ES-I3 (cell line): ENCODE data around the gene ADGRV1.

Source experiments
- H3K36me3 ChIP-seq: 2 replicates; pipeline ENCODE4 v1.6.1; 2013; ENCODE audit warnings: mild to moderate bottlenecking, low read length, control low read depth, moderate library complexity; ENCODE audit not compliant: insufficient read depth
- H3K4me1 ChIP-seq: 2 replicates; pipeline ENCODE4 v1.6.1; 2013; ENCODE audit warnings: mild to moderate bottlenecking, control low read depth, low read length; ENCODE audit not compliant: insufficient read depth
- H3K9ac ChIP-seq: 2 replicates; pipeline ENCODE4 v1.6.1; 2013; ENCODE audit warnings: low read depth, mild to moderate bottlenecking, low read length, moderate library complexity
- H3K9me3 ChIP-seq: 2 replicates; pipeline ENCODE4 v1.6.1; 2013; ENCODE audit warnings: mild to moderate bottlenecking, low read length, moderate library complexity; ENCODE audit not compliant: control insufficient read depth, insufficient read depth

Gene ADGRV1

DNA sequence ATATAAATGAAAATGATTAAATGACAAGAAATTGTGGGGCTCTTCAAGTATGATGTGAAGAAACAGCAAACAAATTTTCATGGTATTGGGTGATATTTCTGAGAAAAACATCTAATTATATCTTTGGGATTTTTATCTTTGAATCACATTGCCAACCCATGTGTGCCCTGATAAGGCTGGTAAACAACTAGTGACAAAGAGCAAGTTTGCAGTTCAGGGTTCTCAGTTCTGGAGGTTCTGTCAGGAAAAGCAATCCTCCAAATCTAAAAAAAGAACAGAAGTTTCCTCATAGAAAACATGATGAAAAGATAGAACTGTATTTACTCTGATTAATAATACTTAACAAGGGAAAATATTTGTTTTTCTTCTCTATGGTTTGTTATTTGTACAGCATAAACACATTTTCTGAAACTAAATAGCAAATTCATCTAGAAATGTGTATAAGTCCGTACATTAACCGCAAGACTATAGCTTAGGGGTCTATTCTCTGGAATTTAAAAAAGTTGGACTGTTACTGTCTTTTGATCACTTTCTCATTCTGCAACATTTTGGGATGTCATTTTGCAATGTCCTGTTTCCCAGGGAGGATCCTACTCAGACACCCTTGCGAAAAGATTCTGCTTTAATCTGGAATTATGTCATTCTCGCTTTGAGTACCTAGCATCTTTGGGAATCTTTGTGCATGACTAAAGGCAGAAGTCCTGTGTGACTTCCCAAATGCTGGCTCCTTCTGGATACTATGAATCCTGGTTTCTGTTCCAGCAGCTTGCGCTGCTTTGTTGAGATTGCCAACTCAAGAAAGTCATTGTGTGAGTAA lies 308.5 kb downstream of the ADGRV1 start:
- H3K4me1 ChIP-seq = peaks cover 6% of the 10 kb centered on the region; the same call in 1 of the 2 replicates
- no peak overlapping the region for H3K9ac ChIP-seq
- H3K36me3 ChIP-seq = no peaks in the 10 kb centered on the region
- H3K9me3 ChIP-seq = no peaks in the 10 kb centered on the region

- Histone ChIP-seq H3K4me1 (peaks cover 6% of the 10 kb centered on the region; the same call in 1 of the 2 replicates), H3K9ac (no peak overlapping the region), H3K9me3 (no peaks in the 10 kb centered on the region), H3K36me3 (no peaks in the 10 kb centered on the region; the same call in 1 of the 2 replicates)
Observed at GRCh38 chr5:90868799-90869198, 310.2 kb downstream of the ADGRV1 start.

DNA sequence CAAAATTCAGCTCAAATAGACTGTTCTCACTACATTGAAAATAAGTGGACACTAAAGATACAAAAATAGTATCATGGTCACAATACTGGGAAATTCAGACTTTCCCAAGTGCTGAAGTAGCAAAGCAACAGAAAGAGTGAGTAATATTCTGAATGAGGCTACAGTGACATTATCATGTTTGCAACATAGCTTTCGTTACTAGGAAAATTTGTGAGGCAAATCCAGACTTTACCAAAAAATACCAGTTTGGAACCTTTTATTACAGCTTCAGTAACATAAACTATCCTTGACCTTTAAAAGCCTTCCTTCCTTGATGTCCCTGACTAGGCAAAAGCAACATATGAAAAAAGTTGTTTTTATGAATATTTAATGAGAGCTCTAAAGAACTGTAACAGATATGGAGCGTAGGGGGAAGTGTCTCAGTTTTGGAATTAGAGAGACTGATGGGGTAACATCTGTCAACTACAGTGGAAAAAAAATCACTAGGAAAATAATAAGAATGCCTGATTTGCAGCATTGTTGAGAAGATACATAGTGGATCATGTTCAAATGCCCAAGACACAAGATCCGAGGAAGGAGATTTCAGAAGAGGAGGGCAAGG lies 312.9 kb downstream of the ADGRV1 start:
- no peaks in the 10 kb centered on the region; the same call in 1 of the 2 replicates for H3K36me3 ChIP-seq
- no peak overlapping the region for H3K9ac ChIP-seq
- no peaks in the 10 kb centered on the region for H3K9me3 ChIP-seq
- peaks cover 6% of the 10 kb centered on the region; the same call in 1 of the 2 replicates for H3K4me1 ChIP-seq

- Histone ChIP-seq H3K9me3 (no peaks in the 10 kb centered on the region), H3K9ac (no peak overlapping the region), H3K36me3 (no peaks in the 10 kb centered on the region; the same call in 1 of the 2 replicates), H3K4me1 (peaks cover 6% of the 10 kb centered on the region; the same call in 1 of the 2 replicates)
Observed at GRCh38 chr5:90873033-90873517, 314.5 kb downstream of the ADGRV1 start.

DNA sequence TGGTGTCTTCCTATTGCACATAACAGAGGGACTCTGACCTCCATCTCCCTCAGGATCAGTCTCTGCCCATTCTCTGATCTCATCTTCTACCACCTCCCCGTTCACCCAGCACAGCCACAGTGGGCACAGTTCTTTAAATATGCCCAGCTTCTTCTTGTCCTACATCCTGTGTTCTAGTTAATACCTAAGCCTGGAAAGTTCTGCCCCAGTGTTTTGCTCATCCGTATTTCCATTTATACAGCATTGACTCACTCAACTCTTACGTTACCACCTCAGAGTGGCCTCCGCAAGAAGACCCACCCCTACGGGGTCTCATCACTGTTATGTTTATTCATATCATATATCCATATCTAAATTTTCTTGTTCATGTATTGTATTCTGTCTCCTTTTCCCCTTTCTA lies 315.5 kb downstream of the ADGRV1 start:
- Histone ChIP-seq H3K9me3 (no peaks in the 10 kb centered on the region), H3K36me3 (no peaks in the 10 kb centered on the region; the same call in 1 of the 2 replicates), H3K4me1 (peaks cover 13% of the 10 kb centered on the region; the same call in 1 of the 2 replicates)

GRCh38 chr5:90875456-90875855 lies 316.9 kb downstream of the ADGRV1 start:
- Histone ChIP-seq H3K4me1 (peaks cover 9% of the 10 kb centered on the region; the same call in 1 of the 2 replicates), H3K36me3 (no peaks in the 10 kb centered on the region; the same call in 1 of the 2 replicates), H3K9me3 (no peaks in the 10 kb centered on the region), H3K9ac (no peak overlapping the region; the same call in 1 of the 2 replicates)

More for the DNA sequence above, 315.5 kb downstream of the ADGRV1 start:
- H3K9ac ChIP-seq = no peak overlapping the region

- no peak overlapping the region for H3K9ac ChIP-seq
- H3K9me3 ChIP-seq = no peaks in the 10 kb centered on the region
- H3K36me3 ChIP-seq = no peaks in the 10 kb centered on the region; the same call in 1 of the 2 replicates
- 0 out of 2 replicates have a peak, but pooled peaks cover 7% of the 10 kb centered on the region for H3K4me1 ChIP-seq
Observed at GRCh38 chr5:90876366-90876765, 317.8 kb downstream of the ADGRV1 start.

GRCh38 chr5:90877049-90877448 lies 318.5 kb downstream of the ADGRV1 start:
- Histone ChIP-seq H3K4me1 (peaks cover 13% of the 10 kb centered on the region; the same call in 1 of the 2 replicates), H3K9ac (no peak overlapping the region), H3K36me3 (no peaks in the 10 kb centered on the region; the same call in 1 of the 2 replicates), H3K9me3 (no peaks in the 10 kb centered on the region)

DNA sequence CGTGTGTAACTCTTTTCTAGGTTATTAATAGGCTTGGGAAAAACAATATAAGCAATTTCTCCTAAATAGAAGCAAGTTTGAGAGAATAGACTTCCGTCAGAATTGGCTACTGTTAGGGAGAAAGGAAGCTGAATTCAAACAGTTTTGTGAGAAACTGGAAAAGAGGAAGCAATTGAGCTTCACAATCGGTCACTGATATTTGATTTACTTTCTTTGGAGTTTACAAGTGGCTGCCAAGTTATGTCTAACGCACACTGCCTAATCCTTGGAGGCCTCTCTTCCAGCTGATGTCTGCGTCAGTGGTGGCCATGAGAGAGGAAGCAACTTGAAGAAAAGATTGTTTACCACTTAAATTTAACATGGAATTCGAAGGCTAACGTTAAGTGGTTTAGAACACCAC lies 319.5 kb downstream of the ADGRV1 start:
- H3K4me1 ChIP-seq = peaks cover 18% of the 10 kb centered on the region
- no peak overlapping the region for H3K9ac ChIP-seq
- H3K9me3 ChIP-seq = no peaks in the 10 kb centered on the region
- H3K36me3 ChIP-seq = no peaks in the 10 kb centered on the region

- Histone ChIP-seq H3K36me3 (no peaks in the 10 kb centered on the region), H3K9ac (no peak overlapping the region), H3K9me3 (no peaks in the 10 kb centered on the region), H3K4me1 (peaks cover 24% of the 10 kb centered on the region)
Observed at GRCh38 chr5:90878549-90879196, 320.1 kb downstream of the ADGRV1 start.

- Histone ChIP-seq H3K9me3 (no peaks in the 10 kb centered on the region), H3K4me1 (peaks cover 25% of the 10 kb centered on the region), H3K36me3 (no peaks in the 10 kb centered on the region), H3K9ac (no peak overlapping the region)
Observed at GRCh38 chr5:90881626-90882150, 323.1 kb downstream of the ADGRV1 start.

DNA sequence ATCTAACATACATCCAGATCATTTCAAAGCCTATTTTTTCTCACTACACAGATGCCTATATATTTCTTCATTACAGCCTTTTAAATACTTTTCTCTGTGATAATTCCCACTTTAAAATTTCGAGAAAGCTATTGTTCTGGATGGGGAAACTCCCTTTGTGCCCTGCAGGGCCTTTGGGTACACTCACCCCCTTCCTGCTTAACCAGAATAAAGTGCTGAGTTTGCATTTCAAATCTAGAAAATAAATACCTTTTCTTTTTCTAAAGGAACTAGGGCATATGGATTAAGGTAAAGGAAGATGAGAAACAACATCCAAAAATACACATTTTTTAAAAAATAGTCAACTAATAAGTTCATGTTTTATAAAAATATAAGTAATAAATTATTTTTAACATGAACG lies 323.9 kb downstream of the ADGRV1 start:
- Histone ChIP-seq H3K9ac (no peak overlapping the region), H3K9me3 (no peaks in the 10 kb centered on the region), H3K36me3 (no peaks in the 10 kb centered on the region), H3K4me1 (peaks cover 25% of the 10 kb centered on the region)

GRCh38 chr5:90885180-90885868 lies 326.7 kb downstream of the ADGRV1 start:
- Histone ChIP-seq H3K9ac (no peak overlapping the region), H3K36me3 (no peaks in the 10 kb centered on the region), H3K4me1 (peaks cover 17% of the 10 kb centered on the region), H3K9me3 (no peaks in the 10 kb centered on the region)
